Rectal smooth muscle tissue (tissue), 1 donor: ENCODE measurements around the gene ARHGDIG.
"Not testable (repeated sequence)": the region's sequence is repeated elsewhere in the genome, so short reads cannot be mapped to it uniquely, and the experiment has no call there.

Experiments
- H3K27ac ChIP-seq: one replicate; pipeline ENCODE4 v1.7.0; 2013; ENCODE audit warnings: low read depth, low read length, inconsistent platforms
- H3K27me3 ChIP-seq: one replicate; pipeline ENCODE4 v1.7.0; 2013; ENCODE audit warnings: low read length; ENCODE audit not compliant: control insufficient read depth, insufficient read depth
- H3K36me3 ChIP-seq: one replicate; pipeline ENCODE4 v1.7.0; 2013; ENCODE audit warnings: low read length; ENCODE audit not compliant: control insufficient read depth, insufficient read depth
- H3K4me1 ChIP-seq: one replicate; pipeline ENCODE4 v1.7.0; 2013; ENCODE audit warnings: low read length; ENCODE audit not compliant: control insufficient read depth, insufficient read depth
- H3K4me3 ChIP-seq: one replicate; pipeline ENCODE4 v1.7.0; 2013; ENCODE audit warnings: low read length
- H3K9ac ChIP-seq: one replicate; pipeline ENCODE4 v1.7.0; 2013; ENCODE audit warnings: low read length

The ARHGDIG gene

DNA sequence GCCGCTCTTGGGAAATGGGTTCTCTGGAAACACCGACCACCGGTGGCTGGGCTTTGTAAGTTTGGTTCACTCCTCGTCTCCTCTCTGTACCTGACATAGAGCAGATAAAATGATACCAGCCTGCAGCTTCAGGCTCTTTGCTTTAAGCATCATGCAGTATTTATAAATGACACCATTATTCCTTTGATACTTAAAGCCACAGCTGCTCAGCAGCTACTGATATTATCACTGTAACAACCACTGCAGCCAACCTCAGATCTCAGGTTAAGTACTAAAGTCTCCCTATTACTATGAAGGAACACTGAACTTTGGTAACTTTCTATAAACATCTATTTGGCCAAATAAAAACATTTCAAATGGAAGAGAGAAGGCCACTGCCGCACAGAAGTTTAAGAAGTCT, 37.2 kb downstream of the ARHGDIG start:
- no peak overlapping the region for H3K9ac ChIP-seq
- H3K4me3 ChIP-seq = no peak overlapping the region
- H3K4me1 ChIP-seq = no peaks in the 10 kb centered on the region
- H3K27ac ChIP-seq = no peak overlapping the region
- no peaks in the 10 kb centered on the region for H3K27me3 ChIP-seq
- peaks cover 22% of the 10 kb centered on the region for H3K36me3 ChIP-seq

DNA sequence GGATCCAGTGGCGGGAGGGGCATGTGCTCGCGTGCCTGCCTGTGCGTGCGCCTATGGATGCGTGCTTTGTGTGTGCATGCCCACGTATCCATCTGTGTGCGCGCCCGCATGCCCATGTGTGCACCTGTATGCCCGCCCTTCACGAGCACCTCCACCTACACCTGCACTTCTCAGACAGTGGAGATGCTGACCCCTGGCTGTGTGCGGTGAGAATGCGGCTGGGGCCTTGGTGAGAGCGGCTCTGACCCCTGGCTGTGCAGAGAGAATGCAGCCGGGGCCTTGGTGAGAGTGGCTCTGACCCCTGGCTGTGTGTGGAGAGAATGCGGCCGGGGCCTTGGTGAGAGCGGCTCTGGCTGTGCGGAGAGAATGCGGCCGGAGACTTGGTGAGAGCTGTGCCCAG, 38.2 kb downstream of the ARHGDIG start:
- no peak overlapping the region for H3K27ac ChIP-seq
- no peak overlapping the region for H3K4me3 ChIP-seq
- no peaks in the 10 kb centered on the region for H3K27me3 ChIP-seq
- no peaks in the 10 kb centered on the region for H3K4me1 ChIP-seq
- H3K36me3 ChIP-seq = peaks cover 15% of the 10 kb centered on the region
- no peak overlapping the region for H3K9ac ChIP-seq

DNA sequence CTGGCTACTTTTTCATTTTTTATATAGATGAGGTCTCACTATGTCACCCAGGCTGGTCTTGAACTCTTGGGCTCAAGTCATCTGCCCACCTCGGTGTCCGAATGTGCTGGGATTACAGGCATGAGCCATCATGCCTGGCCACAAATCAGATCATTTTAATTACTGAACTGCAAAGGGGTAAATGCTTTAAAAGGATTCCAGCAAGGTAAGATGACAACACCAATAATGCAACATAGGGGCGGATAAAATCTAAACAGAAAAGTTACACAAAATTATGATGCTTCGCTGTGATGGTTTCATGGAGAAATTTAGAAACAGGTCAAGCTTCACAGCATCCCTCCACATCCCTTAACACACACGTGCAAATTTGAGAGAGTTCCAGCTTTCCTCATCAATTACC, 39.8 kb downstream of the ARHGDIG start:
- Histone ChIP-seq H3K4me3 (no peak overlapping the region), H3K4me1 (no peaks in the 10 kb centered on the region), H3K9ac (no peak overlapping the region), H3K27me3 (no peaks in the 10 kb centered on the region), H3K27ac (no peak overlapping the region), H3K36me3 (peaks cover 13% of the 10 kb centered on the region)

DNA sequence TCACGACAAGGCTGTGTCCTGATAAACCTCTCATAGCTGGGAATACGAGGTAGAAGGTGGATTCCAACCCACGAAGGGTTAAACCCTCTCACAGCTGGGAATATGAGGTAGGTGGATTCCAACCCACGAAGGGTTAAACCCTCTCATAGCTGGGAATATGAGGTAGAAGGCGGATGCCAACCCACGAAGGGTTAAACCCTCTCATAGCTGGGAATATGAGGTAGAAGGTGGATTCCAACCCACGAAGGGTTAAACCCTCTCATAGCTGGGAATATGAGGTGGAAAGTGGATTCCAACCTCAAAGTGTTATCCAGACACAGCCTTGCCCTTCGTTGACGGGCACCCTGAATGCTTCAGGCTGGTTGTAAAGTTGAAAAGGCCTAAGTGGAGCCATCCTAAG, 41.1 kb downstream of the ARHGDIG start:
- no peak overlapping the region for H3K4me3 ChIP-seq
- H3K27me3 ChIP-seq = no peaks in the 10 kb centered on the region
- no peak overlapping the region for H3K27ac ChIP-seq
- H3K36me3 ChIP-seq = peaks cover 13% of the 10 kb centered on the region
- H3K4me1 ChIP-seq = no peaks in the 10 kb centered on the region
- H3K9ac ChIP-seq = no peak overlapping the region

DNA sequence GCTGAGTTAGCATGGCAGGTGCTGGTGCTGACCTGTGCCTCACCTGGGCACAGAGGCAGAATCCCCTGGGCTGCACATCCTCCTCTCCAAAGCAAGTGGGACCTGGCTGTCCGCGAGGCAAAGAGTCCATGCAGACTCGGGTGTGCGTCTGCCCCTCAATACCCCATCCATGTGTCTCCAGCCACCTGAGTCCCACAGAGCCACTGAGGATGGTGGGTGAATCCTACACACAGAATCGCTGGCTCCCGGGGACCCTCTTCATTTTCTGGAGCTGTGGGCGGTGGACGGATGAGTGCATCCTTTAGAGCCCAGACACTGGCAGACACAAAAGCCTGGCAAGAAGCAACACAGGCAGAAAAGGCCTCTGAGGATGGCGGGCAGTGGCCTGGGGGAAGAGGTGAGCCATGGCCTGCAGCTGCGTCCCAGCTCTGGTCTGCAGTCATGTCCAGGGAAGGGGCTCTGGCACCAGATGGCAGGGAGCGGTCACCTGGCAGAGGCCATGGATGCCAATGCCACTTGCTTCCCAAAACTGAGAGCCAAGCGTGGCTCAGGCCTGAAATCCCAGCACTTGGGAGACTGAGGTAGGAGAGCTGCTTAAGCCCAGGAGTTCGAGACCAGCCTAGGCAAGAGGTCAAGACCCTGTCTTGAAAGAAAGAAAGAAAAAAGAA, 42.2 kb downstream of the ARHGDIG start:
- H3K27ac ChIP-seq = no peak overlapping the region
- no peak overlapping the region for H3K9ac ChIP-seq
- H3K4me1 ChIP-seq = no peaks in the 10 kb centered on the region
- no peaks in the 10 kb centered on the region for H3K27me3 ChIP-seq
- no peak overlapping the region for H3K4me3 ChIP-seq
- peaks cover 13% of the 10 kb centered on the region for H3K36me3 ChIP-seq

DNA sequence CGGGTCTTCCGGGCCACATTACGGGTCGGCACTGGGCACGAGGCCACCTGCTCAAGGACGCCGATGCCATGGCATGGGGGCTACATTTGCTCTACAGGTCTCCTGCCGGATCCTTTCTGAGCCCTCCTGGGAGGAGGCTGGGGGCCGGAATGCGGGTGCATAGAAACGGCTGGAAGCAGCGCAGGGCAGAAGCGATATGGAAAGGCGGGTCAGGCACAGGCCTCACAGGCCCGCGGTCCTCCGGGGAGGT, 43.7 kb downstream of the ARHGDIG start:
- Histone ChIP-seq H3K27me3 (no peaks in the 10 kb centered on the region), H3K4me3 (no peak overlapping the region), H3K4me1 (no peaks in the 10 kb centered on the region), H3K36me3 (peaks cover 2% of the 10 kb centered on the region), H3K9ac (no peak overlapping the region), H3K27ac (no peak overlapping the region)

DNA sequence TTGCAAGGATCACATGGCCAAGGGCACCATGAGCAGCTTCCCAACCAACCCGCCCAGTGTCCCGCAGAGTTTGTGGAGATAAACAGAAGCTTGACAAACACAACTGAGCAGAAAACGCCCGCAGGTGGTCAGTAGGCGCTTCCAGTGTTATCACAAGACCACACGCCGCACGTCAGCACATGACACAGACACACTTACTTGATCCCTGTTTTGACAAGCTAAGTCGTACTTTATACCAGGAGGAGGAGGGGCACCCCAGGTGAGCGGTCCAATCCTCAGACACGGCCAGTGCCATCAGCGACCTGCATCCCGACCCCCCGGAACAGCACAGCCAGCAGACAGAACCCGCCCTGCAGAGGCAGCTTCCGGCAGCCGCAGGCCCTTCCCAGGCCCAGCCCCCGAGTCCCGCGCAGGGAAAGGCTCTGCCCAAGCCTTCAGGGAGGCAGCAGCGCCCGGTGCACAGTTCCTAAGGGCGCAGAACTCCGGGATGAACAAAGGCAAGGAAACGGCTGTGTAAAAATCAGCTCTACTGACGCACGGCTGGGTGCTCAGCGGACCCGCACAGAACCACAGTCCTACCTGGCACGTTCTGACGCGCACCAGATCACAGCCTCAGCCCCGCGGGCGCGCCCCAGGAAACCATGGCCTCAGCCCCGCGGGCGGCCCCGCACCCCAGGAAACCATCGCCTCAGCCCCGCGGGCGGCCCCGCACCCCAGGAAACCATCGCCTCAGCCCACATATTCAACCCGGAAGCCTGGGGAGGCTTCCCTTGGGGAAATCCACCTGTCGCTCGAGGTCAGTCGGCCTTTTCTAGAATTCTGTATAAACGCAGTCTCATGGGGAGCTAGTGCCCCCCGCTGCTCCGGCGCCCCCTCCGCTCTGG, 44.3 kb downstream of the ARHGDIG start:
- H3K27ac ChIP-seq = no peak overlapping the region
- H3K4me1 ChIP-seq = no peaks in the 10 kb centered on the region
- H3K4me3 ChIP-seq = no peak overlapping the region
- no peaks in the 10 kb centered on the region for H3K27me3 ChIP-seq
- H3K9ac ChIP-seq = no peak overlapping the region
- no peaks in the 10 kb centered on the region for H3K36me3 ChIP-seq

DNA sequence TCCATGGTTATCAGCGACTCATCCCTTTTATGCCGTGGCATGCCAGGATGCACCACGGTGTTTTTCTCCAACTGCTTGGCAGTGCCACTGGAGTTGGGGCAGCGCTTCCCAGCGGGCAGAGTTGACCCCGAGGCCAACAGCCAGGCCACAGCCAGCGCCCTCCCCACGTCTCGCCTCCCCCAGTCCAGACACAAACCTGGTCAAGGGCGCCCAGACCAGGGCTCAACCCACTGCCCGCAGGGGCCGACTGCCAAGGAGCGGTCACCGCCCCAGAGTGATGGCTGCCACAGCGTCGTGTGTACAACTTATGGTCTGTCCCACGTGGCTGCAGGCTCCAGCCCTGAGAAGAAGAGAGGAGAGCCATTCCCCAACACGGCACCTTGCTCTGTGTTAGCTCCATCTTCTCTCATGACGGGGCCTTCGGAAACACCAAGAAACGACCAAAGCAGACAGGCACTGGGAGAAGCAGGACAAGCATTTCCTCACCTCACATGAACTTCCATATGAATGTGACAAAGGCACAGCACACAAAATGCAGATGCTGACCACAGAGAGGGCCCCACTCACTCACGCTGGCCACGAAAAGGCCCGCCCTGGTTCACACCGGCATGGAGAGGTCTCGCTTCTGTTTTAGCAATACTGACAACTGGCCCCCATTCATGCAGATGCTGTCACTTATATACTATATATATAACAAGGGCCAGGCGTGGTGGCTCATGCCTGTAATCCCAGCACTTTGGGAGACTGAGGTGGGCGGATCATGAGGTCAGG, 45.2 kb downstream of the ARHGDIG start:
- Histone ChIP-seq H3K9ac (no peak overlapping the region), H3K4me1 (no peaks in the 10 kb centered on the region), H3K4me3 (no peak overlapping the region), H3K36me3 (no peaks in the 10 kb centered on the region), H3K27me3 (no peaks in the 10 kb centered on the region), H3K27ac (no peak overlapping the region)

DNA sequence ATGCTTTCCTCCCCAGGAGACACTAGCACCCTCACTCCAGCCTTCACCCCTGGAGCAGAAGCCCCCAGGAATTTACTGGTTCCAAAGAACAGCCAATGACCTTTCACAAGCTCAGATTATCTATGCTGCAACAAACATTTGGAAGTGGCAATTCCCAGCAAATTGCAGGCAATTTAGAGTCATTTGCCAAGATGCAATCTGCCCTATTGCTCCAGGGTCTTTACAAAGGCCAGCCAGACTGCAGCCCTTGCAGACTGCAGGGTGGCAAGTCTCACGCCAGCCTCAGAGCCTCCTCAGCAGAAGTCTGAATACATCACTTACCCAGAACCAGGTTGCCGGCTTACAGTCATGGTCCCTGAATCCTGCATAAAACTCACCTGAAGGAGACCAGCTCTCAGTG, 50.4 kb downstream of the ARHGDIG start:
- Histone ChIP-seq H3K27ac (no peak overlapping the region), H3K36me3 (no peaks in the 10 kb centered on the region), H3K9ac (no peak overlapping the region), H3K27me3 (no peaks in the 10 kb centered on the region), H3K4me1 (no peaks in the 10 kb centered on the region), H3K4me3 (no peak overlapping the region)

DNA sequence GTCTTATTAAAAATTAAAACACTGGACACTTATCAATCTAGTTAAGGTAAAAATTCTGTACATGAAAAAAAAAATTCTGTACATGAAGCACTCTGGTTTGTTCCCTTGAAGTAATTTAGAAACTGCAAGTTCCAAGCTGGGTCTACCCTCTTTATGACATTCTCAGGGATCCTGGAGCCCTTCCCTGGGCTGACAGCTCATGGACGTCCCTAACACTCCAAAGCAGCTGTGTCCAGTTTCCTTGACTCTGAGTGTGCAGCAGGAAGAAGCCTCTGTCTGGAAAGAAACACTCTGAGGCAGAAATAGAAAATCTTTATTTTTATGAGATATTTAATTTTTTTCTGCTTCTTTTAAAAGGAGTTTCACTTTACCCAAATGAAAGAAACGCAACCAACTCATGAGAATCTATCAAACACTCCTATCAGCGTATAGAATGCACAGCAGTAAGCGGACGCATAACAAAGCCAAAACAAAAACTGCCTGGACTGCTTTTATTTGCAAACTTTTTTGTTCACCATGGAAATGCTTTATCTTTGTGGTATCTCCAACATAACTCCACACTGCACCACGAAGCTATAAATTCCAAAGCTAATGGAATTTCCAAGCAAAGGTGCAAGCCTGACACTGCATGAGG, 50.9 kb downstream of the ARHGDIG start:
- not testable (repeated sequence) for H3K9ac ChIP-seq, H3K4me1 ChIP-seq

More for the DNA sequence above, 50.9 kb downstream of the ARHGDIG start:
- H3K27me3 ChIP-seq, H3K27ac ChIP-seq, H3K4me3 ChIP-seq, H3K36me3 ChIP-seq: not testable (repeated sequence)
